Choroid plexus epithelial cell (primary cell): Measurements from ENCODE around the gene HRH4.
A peak's percentile ranks its signal among the peaks of the same experiment; 100 is the strongest.

ENCODE experiments used
- DNase-seq: peaks from one replicate; pipeline ENCODE4 v3.0.0-alpha.2; 2010; ENCODE audit warnings: low read depth
- H3K4me3 ChIP-seq: 2 replicates; pipeline ENCODE4 v1.5.1; 2011; ENCODE audit warnings: low read depth, mild to moderate bottlenecking, control low read depth, low read length, moderate library complexity
- CTCF ChIP-seq: conservative IDR thresholded peaks from 2 replicates; pipeline ENCODE4 v1.5.1; 2011; ENCODE audit warnings: low read depth, mild to moderate bottlenecking, control low read depth, inconsistent platforms, low read length, moderate library complexity

Gene HRH4

GRCh38 chr18:24494586-24494985 is 34.1 kb downstream of the HRH4 start:
- TF ChIP-seq CTCF, result no peak
- H3K4me3 ChIP-seq, result no peak overlapping the region
- no peak for DNase-seq

GRCh38 chr18:24497031-24497754 is 36.8 kb downstream of the HRH4 start:
- TF ChIP-seq CTCF, result no peak

GRCh38 chr18:24499814-24500213 is 39.4 kb downstream of the HRH4 start:
- no peak for DNase-seq
- TF ChIP-seq CTCF, result no peak
- no peak overlapping the region for H3K4me3 ChIP-seq

More at GRCh38 chr18:24497031-24497754, 36.8 kb downstream of the HRH4 start:
- DNase-seq, result peak; percentile 45
- H3K4me3 ChIP-seq, result no peak overlapping the region

GRCh38 chr18:24500217-24500616 is 39.8 kb downstream of the HRH4 start:
- DNase-seq, result no peak
- TF ChIP-seq CTCF, result no peak
- no peak overlapping the region for H3K4me3 ChIP-seq

- TF ChIP-seq CTCF, result no peak
- DNase-seq, result no peak
- H3K4me3 ChIP-seq, result no peak overlapping the region
Observed at GRCh38 chr18:24500766-24501165, 40.3 kb downstream of the HRH4 start.

- DNase-seq, result no peak
- TF ChIP-seq CTCF, result no peak
Observed at GRCh38 chr18:24502667-24503523, 42.5 kb downstream of the HRH4 start.

More at GRCh38 chr18:24502667-24503523, 42.5 kb downstream of the HRH4 start:
- no peak overlapping the region for H3K4me3 ChIP-seq
